Colonic mucosa (tissue), 4 donors: ENCODE results near the gene BGN. TPM values are rescaled to one million over a fixed set of nuclear protein-coding genes. Genes with fewer than 3 reads are reported as not detected.

Experiments
- DNase-seq: peaks from one replicate; pipeline ENCODE4 v3.0.0-alpha.2; 2020
- H3K27ac ChIP-seq: fragments of 200-600 bp; one replicate; pipeline ENCODE4 v1.8.0; 2021
- H3K27me3 ChIP-seq: fragments of 200-600 bp; one replicate; pipeline ENCODE4 v1.8.0; 2021
- H3K36me3 ChIP-seq: fragments of 200-600 bp; one replicate; pipeline ENCODE4 v1.8.0; 2021
- H3K4me1 ChIP-seq: fragments of 200-600 bp; one replicate; pipeline ENCODE4 v1.8.0; 2021; ENCODE audit warnings: mild to moderate bottlenecking
- H3K4me3 ChIP-seq: fragments of 200-600 bp; one replicate; pipeline ENCODE4 v1.8.0; 2021
- H3K9ac ChIP-seq, 2 donors: one replicate each; pipeline ENCODE4 v1.7.0; 2013; ENCODE audit warnings: control low read depth in 2 of 2, low read depth in 2 of 2, low read length in 2 of 2
- H3K9me3 ChIP-seq: fragments of 200-600 bp; one replicate; pipeline ENCODE4 v1.8.0; 2021
- intact Hi-C: fragments of 100-400 bp; cut with DNase I; formaldehyde crosslinking; loops from one replicate; pipeline ENCODE4 v1.14.1; 2022
- total RNA-seq, 2 donors: library from RNA; stranded (reverse); fragmentation: NEBNext Ultra II Directional in 1 of 2; extraction: Animal tissue kit (Norgen Biotek cat#: 25700) in 1 of 2; gene quantifications; one replicate each; pipeline ENCODE4 v1.2.1, GENCODE V29; 2021
- TF ChIP-seq, protein P1 (sequence below): fragments of 200-600 bp; IDR thresholded peaks from one replicate; pipeline ENCODE4 v1.8.0; 2022; ENCODE audit warnings: antibody characterized with exemption, mild to moderate bottlenecking
- donor health status: healthy.
- donor health status: DM: no; HTN: no; CAD: no.
- donor health status: DM: no; HTN: no; CAD: no.

Gene BGN
- total RNA-seq, 2 donors from 2014 or later = 6.0 to 11.4 TPM

DNA sequence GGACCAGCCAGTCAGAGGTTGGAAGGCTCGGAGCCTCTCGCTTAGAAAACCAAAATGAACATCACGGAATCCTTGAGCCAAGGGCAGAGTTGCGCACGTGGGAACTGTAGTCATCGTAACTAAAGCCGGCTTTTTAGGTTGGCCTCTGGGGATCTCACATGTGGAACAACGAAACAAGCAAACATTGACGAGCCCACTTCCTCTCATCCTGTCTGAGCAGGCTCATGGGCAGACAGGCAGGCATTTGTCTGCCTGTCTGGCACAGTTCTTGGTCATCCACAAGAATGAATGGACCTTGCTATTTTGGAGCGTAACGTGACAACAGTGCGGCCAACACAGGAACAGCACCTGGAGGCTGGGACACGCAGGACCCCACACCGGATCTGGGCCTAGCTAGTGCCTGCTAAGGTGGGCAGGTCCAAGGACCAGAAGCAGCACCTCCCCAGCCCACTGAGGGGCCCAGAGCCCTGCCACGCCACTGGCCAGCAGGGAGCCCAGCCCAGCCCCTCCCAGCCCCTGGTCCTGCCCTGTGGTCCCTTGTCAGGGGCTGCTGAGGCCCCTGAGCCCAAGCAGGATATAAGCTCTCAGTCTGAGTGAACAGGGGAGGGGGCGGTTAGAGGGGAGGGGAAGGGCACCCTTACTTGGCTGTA, 39.8 kb upstream of the BGN start:
- intact Hi-C loops = no loop called here
- Histone ChIP-seq H3K4me1 (no peaks in the 10 kb centered on the region), H3K9ac (no peak overlapping the region), H3K9me3 (no peaks in the 10 kb centered on the region), H3K4me3 (no peak overlapping the region), H3K27me3 (no peaks in the 10 kb centered on the region), H3K36me3 (no peaks in the 10 kb centered on the region), H3K27ac (no peak overlapping the region)
- TF ChIP-seq, protein P1, sequence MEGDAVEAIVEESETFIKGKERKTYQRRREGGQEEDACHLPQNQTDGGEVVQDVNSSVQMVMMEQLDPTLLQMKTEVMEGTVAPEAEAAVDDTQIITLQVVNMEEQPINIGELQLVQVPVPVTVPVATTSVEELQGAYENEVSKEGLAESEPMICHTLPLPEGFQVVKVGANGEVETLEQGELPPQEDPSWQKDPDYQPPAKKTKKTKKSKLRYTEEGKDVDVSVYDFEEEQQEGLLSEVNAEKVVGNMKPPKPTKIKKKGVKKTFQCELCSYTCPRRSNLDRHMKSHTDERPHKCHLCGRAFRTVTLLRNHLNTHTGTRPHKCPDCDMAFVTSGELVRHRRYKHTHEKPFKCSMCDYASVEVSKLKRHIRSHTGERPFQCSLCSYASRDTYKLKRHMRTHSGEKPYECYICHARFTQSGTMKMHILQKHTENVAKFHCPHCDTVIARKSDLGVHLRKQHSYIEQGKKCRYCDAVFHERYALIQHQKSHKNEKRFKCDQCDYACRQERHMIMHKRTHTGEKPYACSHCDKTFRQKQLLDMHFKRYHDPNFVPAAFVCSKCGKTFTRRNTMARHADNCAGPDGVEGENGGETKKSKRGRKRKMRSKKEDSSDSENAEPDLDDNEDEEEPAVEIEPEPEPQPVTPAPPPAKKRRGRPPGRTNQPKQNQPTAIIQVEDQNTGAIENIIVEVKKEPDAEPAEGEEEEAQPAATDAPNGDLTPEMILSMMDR = no peak
- no peak for DNase-seq

- DNase-seq = no peak
- H3K36me3 ChIP-seq = no peaks in the 10 kb centered on the region
- TF ChIP-seq, protein P1 = no peak
- no peaks in the 10 kb centered on the region for H3K9me3 ChIP-seq
- intact Hi-C loops = no loop called here
- H3K27me3 ChIP-seq = no peaks in the 10 kb centered on the region
- no peak overlapping the region for H3K4me3 ChIP-seq
- no peak overlapping the region for H3K9ac ChIP-seq
- H3K4me1 ChIP-seq = no peaks in the 10 kb centered on the region
- no peak overlapping the region for H3K27ac ChIP-seq
Observed at GRCh38 chrX:153455571-153455970, 39.2 kb upstream of the BGN start.

DNA sequence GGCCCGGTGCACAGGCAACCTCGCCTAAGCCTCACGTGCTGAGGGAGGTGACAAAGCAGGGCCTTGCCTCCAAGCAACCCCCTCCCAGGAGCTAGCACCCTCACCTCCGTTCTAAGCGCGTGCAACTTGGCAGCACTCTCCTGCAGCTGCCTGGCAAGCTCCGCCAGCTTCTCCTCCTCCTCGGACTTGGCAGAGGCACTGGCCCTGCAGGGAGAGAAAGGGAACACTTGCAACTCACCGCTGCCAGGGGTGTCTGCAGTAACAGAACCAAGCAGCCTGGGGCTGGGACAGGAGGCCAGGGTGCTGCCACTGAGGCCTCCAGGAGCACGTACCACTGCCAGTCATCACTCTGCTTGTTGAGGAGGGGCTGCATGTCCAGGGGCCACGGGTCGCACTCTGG, 38.6 kb upstream of the BGN start:
- Histone ChIP-seq H3K4me3 (no peak overlapping the region), H3K27me3 (no peaks in the 10 kb centered on the region), H3K27ac (no peak overlapping the region), H3K9ac (no peak overlapping the region), H3K9me3 (no peaks in the 10 kb centered on the region), H3K4me1 (no peaks in the 10 kb centered on the region), H3K36me3 (no peaks in the 10 kb centered on the region)
- TF ChIP-seq, protein P1 = no peak
- intact Hi-C loops = no loop called here
- DNase-seq = no peak

- H3K9ac ChIP-seq = no peak overlapping the region
- no peaks in the 10 kb centered on the region for H3K36me3 ChIP-seq
- H3K4me3 ChIP-seq = no peak overlapping the region
- no peaks in the 10 kb centered on the region for H3K4me1 ChIP-seq
- intact Hi-C loops = no loop called here
- DNase-seq = no peak
- no peak overlapping the region for H3K27ac ChIP-seq
- no peaks in the 10 kb centered on the region for H3K9me3 ChIP-seq
- TF ChIP-seq, protein P1 = no peak
- H3K27me3 ChIP-seq = no peaks in the 10 kb centered on the region
Observed at GRCh38 chrX:153456704-153457103, 38.1 kb upstream of the BGN start.

DNA sequence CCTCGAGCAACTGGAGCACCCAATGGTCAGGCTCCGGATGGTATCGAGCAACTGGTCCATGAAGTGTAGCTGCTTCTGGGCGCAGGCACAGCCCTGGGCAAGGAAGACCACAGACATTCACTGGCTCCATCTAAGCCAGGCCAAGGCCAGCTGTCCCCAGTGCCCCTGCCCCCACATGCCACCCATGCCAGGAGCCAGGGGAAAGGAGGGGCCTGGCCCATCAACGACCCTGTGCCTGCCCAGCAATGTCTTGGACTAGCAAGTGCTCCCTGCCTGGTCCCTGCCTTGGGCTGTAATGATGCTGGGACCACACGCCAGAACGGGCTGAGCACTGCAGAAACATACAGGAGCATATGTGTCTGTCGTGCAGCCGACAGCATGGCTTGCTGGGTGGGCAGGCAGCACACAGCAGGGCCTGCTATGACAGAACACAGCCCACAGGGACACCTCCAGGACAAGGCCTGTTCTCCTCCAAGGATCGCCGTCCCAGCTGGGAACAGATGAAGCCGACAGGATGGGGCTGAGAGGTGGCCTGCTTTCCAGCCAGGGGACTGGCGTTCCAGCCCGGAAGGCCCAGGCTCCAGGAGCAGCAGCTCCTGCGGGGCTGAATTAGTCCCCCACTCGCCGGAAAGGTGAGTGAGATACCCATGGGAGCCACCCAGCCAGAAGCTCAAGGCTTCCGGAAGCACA, 37.5 kb upstream of the BGN start:
- TF ChIP-seq, protein P1 = no peak
- no peak overlapping the region for H3K27ac ChIP-seq
- H3K36me3 ChIP-seq = no peaks in the 10 kb centered on the region
- no peaks in the 10 kb centered on the region for H3K9me3 ChIP-seq
- intact Hi-C loops = no loop called here
- no peaks in the 10 kb centered on the region for H3K27me3 ChIP-seq
- DNase-seq = no peak
- H3K4me3 ChIP-seq = no peak overlapping the region
- H3K9ac ChIP-seq = no peak overlapping the region
- H3K4me1 ChIP-seq = no peaks in the 10 kb centered on the region
